ENCODE results near the gene CRTAC1.
"Not testable (repeated sequence)": the region's sequence is repeated elsewhere in the genome, so short reads cannot be mapped to it uniquely, and the experiment has no call there.

The CRTAC1 gene

DNA sequence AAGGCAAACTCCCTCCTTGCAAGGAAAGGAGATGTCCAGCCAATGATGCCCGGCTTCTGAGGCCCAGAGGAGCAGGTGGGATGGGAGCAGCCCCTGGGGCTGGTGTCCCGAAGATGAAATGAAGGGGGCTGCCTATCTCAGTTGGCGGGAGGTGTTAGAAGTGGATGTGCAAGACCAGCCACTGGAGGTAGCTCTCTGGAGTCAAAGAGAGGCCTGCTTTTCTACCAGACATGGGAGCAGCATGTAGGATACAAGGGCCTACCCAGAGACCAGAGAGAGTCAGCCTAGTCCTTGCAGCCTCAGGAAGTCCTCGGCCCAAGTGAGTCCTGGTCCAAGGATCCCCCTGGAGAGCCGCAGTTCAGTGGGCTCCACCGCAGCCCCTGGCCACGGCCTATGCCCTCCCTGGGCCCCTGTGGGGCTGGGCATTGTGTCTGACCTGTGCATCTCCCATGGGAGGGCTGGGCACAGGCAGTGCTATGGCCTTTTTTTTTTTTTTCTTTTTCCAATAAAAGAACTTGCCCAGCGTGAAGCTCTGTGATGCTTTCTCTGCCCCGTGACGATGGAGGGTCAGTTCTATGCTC is 163.1 kb downstream of the CRTAC1 start:
- no peak for DNase-seq

DNA sequence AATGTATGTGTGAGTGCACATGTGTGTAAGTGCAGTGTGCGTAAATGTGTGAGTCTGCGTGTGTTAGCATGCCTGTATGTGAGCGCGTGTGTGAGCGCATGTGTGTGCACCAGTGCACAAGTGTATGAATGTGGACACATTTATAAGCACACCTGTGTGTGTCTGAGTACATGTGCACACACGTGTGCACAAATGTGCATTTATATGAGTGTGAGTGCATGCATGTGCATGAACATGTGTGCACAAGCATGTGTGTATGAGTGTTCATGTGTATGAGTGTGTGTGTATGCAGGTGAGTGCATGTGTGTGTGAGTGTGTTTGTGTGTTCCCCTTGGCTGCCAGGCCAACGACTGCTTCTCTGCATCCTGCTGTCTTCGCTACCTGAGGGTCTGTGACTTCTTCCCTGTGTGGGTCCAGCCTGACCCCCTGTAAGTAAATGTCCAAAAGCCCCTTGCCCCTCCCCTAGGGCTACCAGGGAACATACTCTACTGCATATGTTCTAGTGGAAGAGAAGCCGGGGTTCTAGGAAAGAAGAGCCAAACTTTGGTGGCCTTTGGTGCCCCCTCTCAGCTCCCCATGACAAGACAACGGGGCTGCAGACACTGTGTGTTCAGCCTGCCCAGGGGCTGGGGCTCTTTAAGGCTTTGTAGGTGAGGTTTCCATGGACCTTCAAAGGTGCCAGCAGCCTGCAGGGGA is 163.7 kb downstream of the CRTAC1 start:
- DNase-seq = no peak

DNA sequence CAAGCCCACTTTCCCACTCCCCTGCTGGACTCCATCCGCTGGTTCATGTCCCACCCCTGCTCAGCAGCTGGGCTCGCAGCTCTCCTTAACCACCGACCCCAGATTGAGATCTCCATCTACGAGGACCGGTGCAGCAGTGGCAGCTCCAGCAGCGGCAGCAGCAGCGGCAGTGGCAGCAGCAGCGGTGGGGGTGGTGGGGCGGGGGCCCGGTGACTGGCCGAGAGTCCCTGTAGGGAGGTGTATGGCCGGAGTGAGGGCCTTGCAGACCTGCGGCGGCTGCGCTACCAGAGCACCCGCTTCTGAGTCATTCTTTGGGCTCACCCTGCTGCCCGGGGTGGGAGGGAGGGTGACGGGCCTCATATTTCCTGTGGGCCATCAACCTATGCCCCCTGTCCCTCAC is 164.9 kb downstream of the CRTAC1 start:
- DNase-seq = no peak

DNA sequence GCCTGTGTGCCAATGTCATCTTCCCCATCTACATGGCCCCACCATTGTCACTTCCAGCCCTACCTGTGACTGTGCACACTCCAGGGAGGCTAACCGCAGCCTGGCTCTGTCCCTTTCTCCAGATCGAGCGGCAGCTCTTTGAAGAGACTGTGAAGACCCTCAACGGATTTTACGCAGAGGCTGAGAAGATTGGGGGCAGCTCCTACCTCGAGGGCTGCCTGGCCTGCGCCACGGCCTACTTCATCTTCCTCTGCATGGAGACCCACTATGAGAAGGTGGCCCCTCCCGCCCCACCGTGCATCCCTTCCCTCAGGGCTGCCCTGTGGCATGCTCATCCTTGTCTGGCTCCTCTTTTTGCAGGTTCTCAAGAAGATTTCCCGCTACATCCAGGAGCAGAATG is 166.6 kb downstream of the CRTAC1 start:
- no peak for DNase-seq

DNA sequence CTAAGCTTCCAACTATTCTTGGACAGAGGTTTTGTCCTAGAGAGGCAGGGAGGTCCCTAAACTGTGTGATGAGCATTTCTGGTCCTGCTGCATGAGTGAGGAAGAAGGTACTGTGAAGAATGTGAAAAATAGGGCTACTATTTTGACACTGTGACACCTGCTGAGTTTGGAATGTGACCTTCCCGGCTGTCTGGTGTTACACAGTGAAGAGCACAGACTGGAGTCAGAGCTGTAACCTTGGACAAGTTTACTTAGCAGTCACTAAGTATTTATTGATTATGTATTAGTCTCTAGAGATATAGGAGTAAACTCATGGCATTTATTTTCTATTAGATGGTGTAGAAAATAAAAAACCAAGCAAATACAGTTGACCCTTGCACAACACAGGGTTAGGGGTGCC is 168.5 kb downstream of the CRTAC1 start:
- no peak for DNase-seq

DNA sequence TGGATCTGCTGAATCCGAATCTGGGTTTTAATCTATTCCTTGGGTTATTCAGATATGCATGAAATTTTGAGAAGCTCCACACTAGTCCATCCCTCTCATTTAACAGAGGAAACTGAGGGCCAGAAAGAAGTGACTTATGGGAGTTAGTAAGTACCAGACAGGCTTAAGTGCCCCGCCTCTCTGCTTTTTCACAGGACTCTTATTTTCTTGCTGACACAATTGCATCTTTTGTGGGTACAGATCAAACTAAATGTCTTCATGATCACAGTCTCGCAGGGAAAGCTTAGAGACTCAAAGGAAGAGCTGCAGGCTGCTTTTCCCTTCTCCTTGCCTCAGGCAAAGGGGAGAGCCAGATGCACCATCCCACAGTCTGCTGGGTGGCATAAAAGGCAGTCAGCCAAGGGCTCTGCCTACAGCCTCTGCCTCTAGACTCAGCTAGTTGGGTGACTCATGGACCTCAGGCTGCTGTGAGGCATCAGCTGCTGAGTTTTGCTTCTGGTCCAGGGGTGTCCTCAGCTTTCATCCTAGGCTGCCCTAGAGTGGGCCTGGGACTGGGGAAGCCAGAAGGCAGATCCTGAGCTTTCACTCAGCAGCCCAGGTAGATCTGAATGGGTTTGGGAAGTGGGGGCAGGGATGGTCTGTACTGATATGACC is 169.2 kb downstream of the CRTAC1 start:
- no peak for DNase-seq

DNA sequence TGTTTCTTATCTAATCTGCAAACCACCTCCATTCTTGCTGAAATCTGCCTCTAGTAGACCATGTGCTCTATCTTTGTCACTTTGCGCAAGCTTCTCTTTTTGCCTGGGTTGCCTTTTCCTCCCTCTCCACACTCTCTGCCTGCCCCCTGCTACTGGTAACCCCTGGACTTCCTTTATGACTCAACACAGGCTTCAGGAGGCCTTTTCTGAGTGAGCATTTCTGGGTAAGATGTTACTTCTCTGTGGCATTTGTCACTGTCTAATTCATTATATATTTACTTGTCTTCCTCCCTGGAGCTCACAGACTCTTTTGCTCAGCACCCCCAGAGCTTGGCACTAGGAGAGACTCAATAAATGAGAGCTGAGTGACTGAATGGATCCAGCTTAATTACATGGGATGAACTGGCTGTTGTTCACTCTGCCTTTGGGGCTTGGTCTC is 172.4 kb downstream of the CRTAC1 start:
- DNase-seq = no peak

DNA sequence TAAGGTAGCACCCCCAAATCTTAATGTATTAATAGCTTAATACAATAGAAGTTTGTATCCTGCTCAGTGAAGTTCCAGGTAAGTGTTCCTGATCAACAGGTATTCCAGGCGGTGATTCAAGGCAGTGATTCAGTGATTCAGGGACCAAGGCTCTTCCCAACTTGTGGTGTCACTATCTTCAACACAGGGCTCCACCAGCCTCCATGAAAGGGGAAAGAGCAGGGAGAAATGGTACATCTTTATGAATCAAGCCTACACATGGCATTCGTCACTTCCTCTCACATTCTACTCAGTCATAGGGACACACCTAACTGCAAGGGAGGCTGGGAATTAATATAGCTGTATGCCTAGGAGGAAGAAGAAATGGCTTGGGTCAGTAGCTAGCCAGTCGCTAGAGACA is 175.7 kb downstream of the CRTAC1 start:
- no peak for DNase-seq

DNA sequence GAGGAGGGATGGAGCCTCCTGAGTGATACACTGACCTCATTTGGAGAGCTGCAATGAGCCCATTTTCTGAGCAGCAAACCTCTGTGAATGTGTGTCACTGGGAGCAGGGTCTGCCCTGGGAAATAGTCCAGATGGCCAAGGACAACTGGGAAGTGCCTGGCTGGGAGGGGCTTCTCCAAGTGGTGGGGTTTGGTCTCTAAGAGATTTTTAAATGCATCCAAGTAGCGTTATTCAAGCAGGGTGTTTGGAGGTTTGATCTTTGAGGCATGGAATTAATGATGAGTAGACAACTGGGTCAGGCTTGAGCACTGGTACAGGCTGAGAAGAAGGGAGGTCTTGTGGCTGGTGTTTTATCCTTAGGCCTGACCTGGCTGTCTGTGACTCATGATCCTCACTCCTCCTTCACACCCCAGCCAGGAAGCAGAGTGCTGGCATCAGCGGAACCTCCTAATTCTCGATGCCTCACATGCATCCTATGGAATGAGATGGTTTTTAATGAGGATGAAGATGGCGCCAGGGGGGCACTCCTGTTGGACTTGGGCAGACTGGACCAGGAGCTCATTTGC is 177.5 kb downstream of the CRTAC1 start:
- DNase-seq = no peak

DNA sequence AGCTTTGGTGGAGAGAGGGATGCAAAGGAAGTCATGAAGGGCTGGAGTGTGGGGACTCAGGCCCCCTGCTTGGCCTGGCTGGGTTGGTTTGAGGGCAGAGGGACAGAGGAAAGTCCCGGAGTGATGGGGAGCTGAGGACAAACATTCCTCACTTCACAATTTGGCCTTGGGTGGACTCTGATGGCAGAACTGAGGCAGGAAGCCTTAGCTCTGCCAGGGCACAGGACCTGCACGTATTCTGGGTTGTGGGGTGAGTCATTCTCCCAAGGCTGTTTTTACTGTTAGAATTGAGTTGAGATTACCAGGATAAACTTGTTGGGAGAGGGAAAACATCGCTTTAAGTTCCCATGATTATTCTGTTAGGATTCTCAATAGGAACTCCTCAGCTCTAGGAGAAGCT is 178.1 kb downstream of the CRTAC1 start:
- DNase-seq = no peak

DNA sequence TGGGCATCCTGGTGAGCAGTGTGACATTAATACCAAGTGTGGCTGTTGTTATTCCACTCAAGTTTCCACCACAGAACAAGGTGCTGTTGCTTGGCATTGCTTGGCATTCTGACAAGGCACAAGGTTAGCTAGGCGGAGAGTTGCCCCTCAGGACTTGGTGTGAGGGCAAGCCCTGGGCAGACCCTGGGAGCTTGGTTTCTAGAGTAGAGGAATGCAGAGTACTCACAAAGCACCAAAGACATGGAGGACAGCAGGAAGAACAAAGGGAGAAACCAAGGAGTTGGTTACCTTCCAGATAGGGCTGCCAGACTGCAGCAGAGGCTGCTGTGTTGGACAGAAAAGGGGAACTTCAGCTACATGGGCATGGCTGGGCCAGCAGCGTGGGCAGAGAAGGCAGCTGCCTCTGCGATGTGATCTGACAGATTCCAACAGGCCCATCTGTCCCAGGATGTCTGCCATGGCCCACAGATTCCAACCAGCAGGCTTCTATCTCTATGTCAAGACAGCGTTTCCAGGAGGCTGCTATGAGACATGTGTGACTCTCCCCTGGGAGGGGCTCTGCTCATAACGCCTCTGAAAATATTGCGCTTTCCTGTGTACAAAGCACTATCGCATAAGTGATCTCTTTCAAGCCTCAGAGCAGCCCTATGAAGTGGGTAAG is 178.9 kb downstream of the CRTAC1 start:
- DNase-seq = no peak

DNA sequence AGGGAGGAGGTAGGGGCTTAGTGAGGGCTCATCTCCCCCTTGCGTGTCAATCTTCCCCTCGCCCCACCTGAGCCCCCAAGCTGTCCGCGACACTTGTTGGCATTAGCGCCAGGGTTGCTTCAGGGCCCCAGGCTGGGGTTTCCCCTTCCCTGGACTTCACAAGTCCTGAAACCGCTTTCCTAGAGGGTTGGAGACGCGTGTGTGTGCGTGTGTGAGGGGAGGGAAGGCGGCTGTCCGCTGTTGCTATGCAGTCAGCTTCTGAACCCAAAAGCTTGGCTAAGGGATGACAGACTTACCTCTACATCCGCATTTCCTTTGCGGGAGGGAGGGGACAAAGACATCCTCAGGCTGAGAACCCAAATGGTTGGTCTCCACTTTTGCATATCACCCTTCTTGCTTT is 180.0 kb downstream of the CRTAC1 start:
- peak; percentile 4 for DNase-seq

DNA sequence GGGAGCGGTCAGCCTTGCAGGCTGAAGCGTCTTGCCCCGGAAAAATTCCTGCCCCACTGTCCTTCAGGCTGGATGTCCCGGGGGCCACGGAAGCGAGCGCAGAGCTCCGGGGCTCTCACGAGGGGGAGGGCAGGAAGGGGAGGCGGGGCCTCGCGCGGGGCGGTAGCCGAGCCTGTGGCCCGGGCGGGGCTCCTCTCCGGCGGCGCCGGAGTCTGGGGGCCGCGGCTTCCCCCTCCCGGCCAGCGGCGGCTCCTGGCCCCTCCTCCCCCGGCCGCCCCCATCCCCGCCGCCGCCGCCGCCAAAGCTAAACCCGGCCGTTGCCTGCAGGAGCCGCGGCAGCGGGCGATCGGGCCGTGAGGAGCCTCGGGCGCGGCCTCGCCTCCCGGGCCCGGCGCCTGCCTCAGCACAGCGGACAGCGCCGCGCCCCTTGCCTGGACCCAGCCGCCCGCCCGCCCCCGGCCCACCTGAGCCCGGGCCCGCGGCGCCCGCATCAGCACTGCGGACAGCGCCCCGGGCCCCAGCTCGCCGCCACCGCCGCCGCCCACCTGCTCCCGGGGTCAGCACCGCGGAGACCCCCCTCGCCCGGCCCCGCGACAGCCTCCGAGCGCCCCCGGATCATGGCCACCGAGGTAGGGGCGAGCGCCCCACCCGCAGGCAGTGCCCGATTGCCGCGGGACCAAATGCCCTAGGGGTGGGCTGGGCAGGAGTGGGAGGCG is 180.6 kb downstream of the CRTAC1 start, which contains the start of gene GOLGA7B:
Gene GOLGA7B (plus strand): TSS at position 157 of the 716 bp plus-strand sequence. CDS start 461 bp downstream, at position 618.
- DNase-seq = peak; percentile 40

DNA sequence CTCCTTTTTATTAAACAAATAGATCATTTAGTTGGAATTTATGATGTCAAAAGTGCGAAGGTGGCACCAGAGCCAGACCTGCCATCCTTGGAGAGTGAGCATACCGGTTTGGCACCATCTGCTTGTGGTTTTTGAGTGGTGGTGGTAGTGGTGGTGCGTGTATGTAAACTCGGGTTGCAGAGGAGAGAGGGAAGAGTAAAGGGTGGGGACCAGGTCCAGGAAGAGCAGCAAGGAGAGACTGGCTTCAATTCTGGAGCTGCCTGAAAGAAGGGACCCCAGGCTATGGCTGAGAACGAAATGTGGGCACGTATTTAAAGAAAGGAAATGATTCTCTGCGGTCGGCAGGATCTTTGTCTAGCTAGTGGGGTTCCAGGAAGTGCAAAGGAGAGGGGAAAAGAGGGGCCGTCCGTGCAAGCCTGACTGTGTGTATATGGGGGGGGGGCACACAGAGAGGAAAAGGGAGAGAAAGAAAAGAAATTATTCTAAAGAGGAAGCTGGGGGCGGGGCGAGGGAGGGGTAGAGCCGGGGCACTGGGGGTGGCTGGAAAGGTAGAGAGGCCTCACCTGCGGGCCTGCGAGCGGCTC is 181.2 kb downstream of the CRTAC1 start:
- DNase-seq = peak; percentile 82

DNA sequence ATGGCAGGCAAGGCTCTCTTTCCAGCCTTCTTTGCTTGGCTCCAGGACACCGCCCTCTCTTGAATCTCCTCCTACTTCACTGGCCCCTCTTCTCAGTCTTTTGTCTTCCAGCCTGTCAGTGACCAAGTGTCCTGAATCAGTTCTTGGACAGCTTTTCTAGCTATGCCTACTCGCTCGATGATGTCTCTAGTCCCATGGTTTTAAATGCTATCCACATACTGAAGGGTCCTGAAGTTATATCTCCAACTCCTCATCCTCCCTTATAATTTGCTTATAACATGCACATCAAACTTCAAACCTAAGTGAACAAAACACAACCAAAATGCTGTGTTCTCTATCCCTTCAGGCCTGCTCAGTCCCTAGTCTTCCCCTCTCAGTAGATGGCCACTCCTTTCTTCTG is 185.7 kb downstream of the CRTAC1 start:
- DNase-seq = no peak

DNA sequence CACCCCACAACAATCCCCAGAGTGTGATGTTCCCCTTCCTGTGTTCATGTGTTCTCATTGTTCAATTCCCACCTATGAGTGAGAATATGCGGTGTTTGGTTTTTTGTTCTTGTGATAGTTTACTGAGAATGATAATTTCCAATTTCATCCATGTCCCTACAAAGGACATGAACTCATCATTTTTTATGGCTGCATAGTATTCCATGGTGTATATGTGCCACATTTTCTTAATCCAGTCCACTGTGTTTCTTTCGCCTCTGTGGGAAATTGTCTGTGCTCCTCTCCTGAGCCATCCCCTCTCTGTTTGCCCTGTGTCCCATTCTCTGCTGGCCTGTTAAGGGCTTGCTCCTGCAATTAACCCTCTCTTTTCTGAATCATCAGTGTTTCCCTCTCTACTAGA is 186.4 kb downstream of the CRTAC1 start:
- DNase-seq = not testable (repeated sequence)

DNA sequence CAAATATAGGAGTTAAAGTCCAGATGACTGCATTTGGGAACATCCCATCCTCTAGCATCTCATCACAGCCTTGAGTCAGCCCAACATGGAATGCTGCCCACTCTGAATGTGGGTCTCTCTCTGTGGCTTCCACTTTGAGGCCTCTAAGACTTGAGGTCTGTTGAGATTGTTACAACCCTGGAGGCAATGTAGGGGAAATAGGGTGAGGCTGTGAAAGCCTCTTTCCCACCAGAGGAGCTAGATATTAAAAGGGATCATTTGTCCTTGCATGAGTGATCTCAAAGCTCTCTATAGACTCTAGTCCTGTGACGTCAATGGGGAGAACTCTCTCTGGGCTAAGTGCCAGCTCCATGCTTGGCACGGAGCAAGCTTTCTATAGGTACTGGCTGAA is 187.1 kb downstream of the CRTAC1 start:
- peak; percentile 40 for DNase-seq

DNA sequence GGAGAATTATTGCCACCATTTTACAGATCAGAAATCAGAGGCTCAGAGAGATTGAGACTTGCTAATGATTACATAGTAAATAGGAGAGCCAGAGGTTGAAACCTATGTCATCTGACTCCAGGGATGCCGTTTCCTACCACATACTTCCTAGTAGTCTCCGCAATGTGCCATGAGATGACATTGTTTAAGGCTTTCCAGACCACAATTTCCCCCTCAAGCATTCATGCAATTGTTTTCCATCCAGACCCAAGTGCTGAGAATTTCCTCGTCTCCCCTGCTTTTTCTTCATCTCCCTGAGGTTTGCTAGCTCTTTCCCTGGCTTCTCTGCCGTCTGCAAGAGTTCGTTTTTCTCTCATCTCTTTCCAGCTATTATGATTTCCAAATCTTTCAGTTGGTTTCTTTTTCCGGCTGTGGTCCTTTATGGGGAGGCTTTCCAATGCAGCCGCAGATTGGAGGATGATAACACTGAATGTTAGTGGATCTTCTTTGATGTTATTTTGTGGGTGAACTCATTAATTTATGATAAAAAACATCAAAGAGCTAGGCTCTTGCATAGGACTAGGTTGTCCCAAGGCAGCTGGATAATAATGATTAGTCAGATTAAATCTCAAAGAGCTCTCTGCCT is 187.7 kb downstream of the CRTAC1 start:
- DNase-seq = no peak

DNA sequence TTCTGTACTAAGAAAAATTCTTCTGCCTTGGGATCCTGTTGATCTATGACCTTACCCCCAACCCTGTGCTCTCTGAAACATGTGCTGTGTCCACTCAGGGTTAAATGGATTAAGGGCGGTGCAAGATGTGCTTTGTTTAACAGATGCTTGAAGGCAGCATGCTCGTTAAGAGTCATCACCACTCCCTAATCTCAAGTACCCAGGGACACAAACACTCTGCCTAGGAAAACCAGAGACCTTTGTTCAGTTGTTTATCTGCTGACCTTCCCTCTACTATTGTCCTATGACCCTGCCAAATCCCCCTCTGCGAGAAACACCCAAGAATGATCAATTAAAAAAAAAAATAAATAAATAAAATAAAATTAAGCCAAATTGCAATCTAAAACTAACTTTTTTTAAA is 188.3 kb downstream of the CRTAC1 start:
- not testable (repeated sequence) for DNase-seq

DNA sequence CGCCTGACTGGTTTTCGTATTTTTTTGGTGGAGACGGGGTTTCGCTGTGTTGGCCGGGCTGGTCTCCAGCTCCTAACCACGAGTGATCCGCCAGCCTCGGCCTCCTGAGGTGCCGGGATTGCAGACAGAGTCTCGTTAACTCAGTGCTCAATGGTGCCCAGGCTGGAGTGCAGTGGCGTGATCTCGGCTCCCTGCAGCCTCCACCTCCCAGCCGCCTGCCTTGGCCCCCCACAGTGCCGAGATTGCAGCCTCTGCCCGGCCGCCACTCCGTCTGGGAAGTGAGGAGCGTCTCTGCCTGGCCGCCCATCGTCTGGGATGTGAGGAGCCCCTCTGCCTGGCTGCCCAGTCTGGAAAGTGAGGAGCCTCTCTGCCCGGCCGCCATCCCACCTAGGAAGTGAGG is 189.3 kb downstream of the CRTAC1 start:
- not testable (repeated sequence) for DNase-seq

DNA sequence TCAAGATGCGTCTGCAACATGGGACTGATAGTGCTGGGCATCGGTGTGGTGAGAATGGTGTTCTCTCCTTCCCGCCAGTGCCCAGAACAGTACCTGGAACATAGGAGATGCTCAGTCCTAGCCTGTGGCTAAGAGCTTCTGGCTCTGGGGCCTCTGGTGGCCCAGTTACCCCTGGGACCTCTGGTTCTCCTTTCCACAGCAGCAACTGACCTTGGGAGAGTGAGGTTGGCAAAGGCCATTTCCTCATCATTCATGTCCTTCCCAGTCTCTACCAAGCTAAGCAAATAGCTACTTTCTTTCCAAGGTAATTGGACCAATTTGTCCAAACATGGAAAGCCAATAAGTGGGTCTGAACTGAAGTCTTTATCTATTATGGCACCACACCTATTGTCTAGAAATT is 192.3 kb downstream of the CRTAC1 start:
- no peak for DNase-seq

DNA sequence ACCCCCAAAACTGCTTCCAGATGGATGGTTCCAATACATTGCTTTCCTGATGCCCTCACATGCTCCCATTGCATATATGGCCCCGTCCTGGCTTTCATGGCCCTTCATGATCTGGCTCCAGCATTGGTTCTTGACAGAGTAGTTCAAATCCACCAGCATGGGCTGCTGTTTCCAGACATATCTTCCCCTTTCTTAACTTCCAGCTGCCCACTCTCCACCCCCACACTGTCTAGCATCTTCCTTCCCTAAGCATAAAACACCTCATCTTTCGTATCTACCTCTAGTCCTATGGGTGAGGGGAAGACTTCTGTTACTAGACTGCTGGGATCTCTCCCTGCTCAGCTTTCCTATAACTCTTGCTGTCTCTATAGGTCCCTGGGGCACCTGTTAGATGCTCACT is 194.0 kb downstream of the CRTAC1 start:
- no peak for DNase-seq

Data from NCI-H1105 treated with DMSO at 0.1 percent for 48 hours (cell line).